GM13977 (cell line): ENCODE measurements around the gene TMEM106C.

Source experiments
- DNase-seq: peaks from one replicate; pipeline ENCODE4 v3.0.0; 2012; ENCODE audit warnings: low spot score
- CTCF ChIP-seq: IDR thresholded peaks from 2 replicates; pipeline ENCODE4 v1.5.1; 2012; ENCODE audit warnings: mild to moderate bottlenecking, control low read depth; ENCODE audit not compliant: insufficient read depth; ENCODE audit errors: extremely low read depth, missing control alignments
- in situ Hi-C: fragments of 300-500 bp; cut with MboI; formaldehyde crosslinking; loops from one replicate; pipeline ENCODE4 v1.12.0; 2022; ENCODE audit warnings: low sequenced_read_pairs, low pct_unique_long_range_greater_than_20kb, mixed read lengths, inconsistent platforms; ENCODE audit not compliant: unreplicated experiment

The TMEM106C gene

GRCh38 chr12:48009471-48009870 is 46.1 kb downstream of the TMEM106C start:
- no peak for DNase-seq
- in situ Hi-C loops: no loop called here
- TF ChIP-seq CTCF: no peak

- DNase-seq: no peak
- no peak for TF ChIP-seq CTCF
- in situ Hi-C loops: no loop called here
Measured at GRCh38 chr12:48010366-48010970, 47.1 kb downstream of the TMEM106C start.

- no peak for TF ChIP-seq CTCF
- DNase-seq: no peak
- in situ Hi-C loops: no loop called here
Measured at GRCh38 chr12:48012070-48012469, 48.7 kb downstream of the TMEM106C start.

GRCh38 chr12:48013287-48013686 is 49.9 kb downstream of the TMEM106C start:
- no peak for DNase-seq
- in situ Hi-C loops: no loop called here
- no peak for TF ChIP-seq CTCF

- TF ChIP-seq CTCF: no peak
- in situ Hi-C loops: no loop called here
- DNase-seq: no peak
Measured at GRCh38 chr12:48015129-48015528, 51.7 kb downstream of the TMEM106C start.

- no peak for DNase-seq
- TF ChIP-seq CTCF: no peak
- in situ Hi-C loops: no loop called here
Measured at GRCh38 chr12:48015954-48016353, 52.6 kb downstream of the TMEM106C start.

- in situ Hi-C loops: no loop called here
- no peak for TF ChIP-seq CTCF
- no peak for DNase-seq
Measured at GRCh38 chr12:48016373-48017020, 53.1 kb downstream of the TMEM106C start.
